Fibroblast of villous mesenchyme (primary cell): ENCODE data around the gene C17orf100. TPM values are rescaled to one million over a fixed set of nuclear protein-coding genes. Genes with fewer than 3 reads are reported as not detected.
"Not testable (repeated sequence)": the region's sequence is repeated elsewhere in the genome, so short reads cannot be mapped to it uniquely, and the experiment has no call there.

ENCODE experiments used
- DNase-seq: peaks from one replicate; pipeline ENCODE4 v3.0.0-alpha.2; 2010; ENCODE audit warnings: low read depth
- H3K4me3 ChIP-seq: 2 replicates; pipeline ENCODE4 v1.5.1; 2011; ENCODE audit warnings: low read depth, mild to moderate bottlenecking, low read length
- CTCF ChIP-seq: IDR thresholded peaks from 2 replicates; pipeline ENCODE4 v1.5.1; 2012; ENCODE audit warnings: low read depth, mild to moderate bottlenecking, low read length; ENCODE audit not compliant: insufficient read depth
- total RNA-seq: library from RNA; depleted of rRNA; stranded (reverse); fragments of >200 nt; gene quantifications from 2 replicates; pipeline ENCODE4 v1.2.3, GENCODE V29; 2012

The C17orf100 gene
- total RNA-seq, 1 donor, result 0.43 TPM

GRCh38 chr17:6661464-6661848 lies 9.9 kb downstream of the C17orf100 start:
- TF ChIP-seq CTCF, result no peak
- no peak overlapping the region for H3K4me3 ChIP-seq
- no peak for DNase-seq

- not testable (repeated sequence) for H3K4me3 ChIP-seq, DNase-seq
Observed at GRCh38 chr17:6663200-6663599, 11.6 kb downstream of the C17orf100 start.

- TF ChIP-seq CTCF, result peak; percentile 99
- peak; percentile 84 for DNase-seq
- H3K4me3 ChIP-seq, result no peak overlapping the region
Observed at GRCh38 chr17:6666077-6666521, 14.5 kb downstream of the C17orf100 start.

- no peak for TF ChIP-seq CTCF
- H3K4me3 ChIP-seq, result no peak overlapping the region
Observed at GRCh38 chr17:6666557-6666956, 15.0 kb downstream of the C17orf100 start.

GRCh38 chr17:6667516-6667915 lies 16.0 kb downstream of the C17orf100 start:
- no peak overlapping the region for H3K4me3 ChIP-seq
- no peak for DNase-seq
- no peak for TF ChIP-seq CTCF

More at GRCh38 chr17:6666557-6666956, 15.0 kb downstream of the C17orf100 start:
- no peak for DNase-seq

GRCh38 chr17:6668219-6668618 lies 16.7 kb downstream of the C17orf100 start:
- DNase-seq, result no peak
- no peak for TF ChIP-seq CTCF
- no peak overlapping the region for H3K4me3 ChIP-seq

- DNase-seq, result no peak
- no peak for TF ChIP-seq CTCF
- H3K4me3 ChIP-seq, result no peak overlapping the region
Observed at GRCh38 chr17:6668727-6669425, 17.3 kb downstream of the C17orf100 start.
